CD8-positive, alpha-beta memory T cell (primary cell): ENCODE data around the gene CARD9. TPM values are rescaled to one million over a fixed set of nuclear protein-coding genes. Genes with fewer than 3 reads are reported as not detected.

Experiments
- CTCF ChIA-PET: fragments of 350-600 bp; sonication (Branson Sonifier 250); formaldehyde crosslinking; loops from one replicate; lab custom pipeline; 2021; ENCODE audit warnings: antibody characterized with exemption; lab: Charles Lee
- POLR2A ChIA-PET: fragments of 350-600 bp; sonication (Branson Sonifier 250); formaldehyde crosslinking; loops from one replicate; lab custom pipeline; 2021; ENCODE audit warnings: antibody characterized with exemption; lab: Charles Lee
- DNase-seq, 5 donors: peaks; one replicate each; pipeline versions ENCODE4 v3.0.0 to v3.0.0-alpha.2; 2020 to 2022; ENCODE audit warnings: mixed read lengths in 1 of 5
- H3K27ac ChIP-seq: one replicate; pipeline ENCODE4 v1.7.0; 2013; ENCODE audit warnings: low read depth, mild to moderate bottlenecking, low read length, moderate library complexity
- H3K27me3 ChIP-seq: 2 replicates; pipeline ENCODE4 v1.7.0; 2013; ENCODE audit warnings: low read length, mild to moderate bottlenecking; ENCODE audit not compliant: insufficient read depth, poor library complexity, severe bottlenecking
- H3K36me3 ChIP-seq: 2 replicates; pipeline ENCODE4 v1.7.0; 2013; ENCODE audit warnings: mild to moderate bottlenecking, low read length, moderate library complexity; ENCODE audit not compliant: insufficient read depth
- H3K4me1 ChIP-seq: 2 replicates; pipeline ENCODE4 v1.7.0; 2013; ENCODE audit warnings: mild to moderate bottlenecking, low read length, moderate library complexity; ENCODE audit not compliant: insufficient read depth
- H3K4me3 ChIP-seq: 2 replicates; pipeline ENCODE4 v1.7.0; 2013; ENCODE audit warnings: mild to moderate bottlenecking, low read length
- H3K9me3 ChIP-seq: 2 replicates; pipeline ENCODE4 v1.7.0; 2013; ENCODE audit warnings: mild to moderate bottlenecking, low read length
- H3K27ac Mint-ChIP-seq, 8 donors: one replicate each; pipeline ENCODE4 v1.8.0; 2020 to 2021; ENCODE audit warnings: mixed read lengths in 8 of 8, mild to moderate bottlenecking in 6 of 8, inconsistent platforms in 3 of 8, moderate library complexity in 3 of 8
- H3K27me3 Mint-ChIP-seq, 2 donors: one replicate each; pipeline ENCODE4 v1.8.0; 2020 to 2021; ENCODE audit warnings: mixed read lengths in 2 of 2, mild to moderate bottlenecking in 1 of 2, moderate library complexity in 1 of 2
- H3K36me3 Mint-ChIP-seq, 3 donors: one replicate each; pipeline ENCODE4 v1.8.0; 2020 to 2021; ENCODE audit warnings: mixed read lengths in 3 of 3, inconsistent platforms in 1 of 3, mild to moderate bottlenecking in 1 of 3
- H3K4me1 Mint-ChIP-seq, 3 donors: one replicate each; pipeline ENCODE4 v1.8.0; 2020 to 2021; ENCODE audit warnings: mixed read lengths in 3 of 3, inconsistent platforms in 1 of 3, mild to moderate bottlenecking in 1 of 3
- H3K4me3 Mint-ChIP-seq, 7 donors: one replicate each; pipeline ENCODE4 v1.8.0; 2020 to 2021; ENCODE audit warnings: mixed read lengths in 7 of 7, mild to moderate bottlenecking in 6 of 7, moderate library complexity in 4 of 7, inconsistent platforms in 2 of 7
- H3K9me3 Mint-ChIP-seq, 5 donors: one replicate each; pipeline ENCODE4 v1.8.0; 2020 to 2022; ENCODE audit warnings: mixed read lengths in 5 of 5, mild to moderate bottlenecking in 3 of 5, moderate library complexity in 2 of 5, inconsistent platforms in 1 of 5
- polyA plus RNA-seq: library from polyadenylated mRNA; unstranded; fragments of 300-500 nt; fragmentation: Illumina TruSeq; gene quantifications from one replicate; pipeline ENCODE4 v1.2.3, GENCODE V29; 2021
- total RNA-seq, 2 experiments: library from RNA; stranded (reverse); gene quantifications; one replicate each; pipeline ENCODE4 v1.2.3, GENCODE V29; 2021

The CARD9 gene
- total and polyA plus RNA-seq, 3 experiments from 2014 or later, result 1.4 to 1.5 TPM; not detected in 1

- no peaks in the 10 kb centered on the region for H3K27me3 Mint-ChIP-seq
- POLR2A ChIA-PET, result no interaction called here
- CTCF ChIA-PET, result no interaction called here
Measured at GRCh38 chr9:136378170-136379002, 4.9 kb upstream of the CARD9 start.

DNA sequence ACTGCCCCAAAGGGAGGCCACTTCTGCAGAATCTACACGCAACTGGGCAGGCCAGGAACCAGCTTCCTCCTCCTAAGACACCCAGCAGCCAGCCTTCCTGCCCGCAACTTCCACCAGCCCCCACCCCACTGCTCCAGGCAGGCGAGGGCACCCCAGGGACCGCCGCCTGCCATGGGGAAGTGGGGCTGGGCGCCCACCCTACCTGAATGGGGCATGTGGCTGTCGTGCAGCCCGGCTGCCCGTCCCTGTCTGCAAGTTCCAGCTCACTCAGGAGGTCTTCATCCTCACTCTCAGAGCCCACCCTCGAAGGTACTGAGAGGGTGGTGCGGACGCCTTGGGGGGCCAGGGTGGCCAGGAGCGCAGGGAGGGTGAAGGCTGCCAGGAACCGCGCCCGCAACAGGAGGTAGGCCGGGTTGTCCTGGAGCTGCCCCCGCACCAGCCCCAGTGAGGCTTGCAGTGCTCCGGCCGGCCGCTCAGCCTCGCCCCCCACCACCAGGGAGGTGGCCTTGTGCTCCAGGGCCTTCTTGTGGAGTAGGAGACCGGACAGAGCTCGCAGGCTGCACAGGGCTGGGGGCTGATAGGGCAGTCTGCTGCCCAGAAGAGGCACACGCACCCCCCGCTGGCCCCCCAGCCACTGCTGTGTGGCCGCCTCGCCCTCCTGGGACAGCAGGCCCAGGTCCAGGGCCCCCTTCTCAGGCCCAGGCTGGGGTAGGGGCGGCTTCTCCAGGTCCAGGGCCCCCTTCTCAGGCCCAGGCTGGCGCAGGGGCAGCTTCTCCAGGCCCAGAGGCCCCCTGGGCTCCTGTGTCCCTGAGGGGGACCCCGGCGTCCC, 4.1 kb upstream of the CARD9 start:
- Mint-ChIP-seq H3K36me3 (peaks cover 0 to 23% (median 0%) of the 10 kb centered on the region in 3 donors), H3K27ac (no peak overlapping the region), H3K4me3 (no peak overlapping the region), H3K9me3 (no peaks in the 10 kb centered on the region), H3K27me3 (no peaks in the 10 kb centered on the region), H3K4me1 (no peaks in the 10 kb centered on the region)
- CTCF ChIA-PET, result no interaction called here
- DNase-seq, result no peak
- no peaks in the 10 kb centered on the region for H3K27me3 ChIP-seq
- H3K4me3 ChIP-seq, result no peak overlapping the region
- no peaks in the 10 kb centered on the region for H3K9me3 ChIP-seq
- no peaks in the 10 kb centered on the region for H3K4me1 ChIP-seq
- no peaks in the 10 kb centered on the region for H3K36me3 ChIP-seq
- H3K27ac ChIP-seq, result no peak overlapping the region
- POLR2A ChIA-PET, result no interaction called here

More at GRCh38 chr9:136378170-136379002, 4.9 kb upstream of the CARD9 start:
- H3K36me3 Mint-ChIP-seq, result peaks cover 0 to 27% (median 0%) of the 10 kb centered on the region in 3 donors
- no peak overlapping the region for H3K27ac Mint-ChIP-seq
- H3K27ac ChIP-seq, result no peak overlapping the region
- H3K4me1 ChIP-seq, result no peaks in the 10 kb centered on the region
- no peaks in the 10 kb centered on the region for H3K27me3 ChIP-seq
- no peak overlapping the region for H3K4me3 ChIP-seq
- H3K36me3 ChIP-seq, result no peaks in the 10 kb centered on the region
- H3K9me3 ChIP-seq, result no peaks in the 10 kb centered on the region
- no peaks in the 10 kb centered on the region for H3K4me1 Mint-ChIP-seq
- no peaks in the 10 kb centered on the region for H3K9me3 Mint-ChIP-seq
- no peak overlapping the region for H3K4me3 Mint-ChIP-seq
- DNase-seq, result peak in 1 of 5 donors; percentile 50

- Mint-ChIP-seq H3K4me3 (no peak overlapping the region), H3K36me3 (peaks cover 0 to 15% (median 0%) of the 10 kb centered on the region in 3 donors), H3K27me3 (no peaks in the 10 kb centered on the region), H3K9me3 (no peaks in the 10 kb centered on the region), H3K4me1 (no peaks in the 10 kb centered on the region), H3K27ac (peak overlapping the region in 1 of 8 donors; percentile 75)
- H3K27ac ChIP-seq, result no peak overlapping the region
- CTCF ChIA-PET, result no interaction called here
- H3K4me3 ChIP-seq, result no peak overlapping the region
- no peaks in the 10 kb centered on the region for H3K36me3 ChIP-seq
- DNase-seq, result no peak
- no peaks in the 10 kb centered on the region for H3K27me3 ChIP-seq
- H3K9me3 ChIP-seq, result no peaks in the 10 kb centered on the region
- POLR2A ChIA-PET, result no interaction called here
- H3K4me1 ChIP-seq, result no peaks in the 10 kb centered on the region
Measured at GRCh38 chr9:136376457-136376856, 3.0 kb upstream of the CARD9 start.

DNA sequence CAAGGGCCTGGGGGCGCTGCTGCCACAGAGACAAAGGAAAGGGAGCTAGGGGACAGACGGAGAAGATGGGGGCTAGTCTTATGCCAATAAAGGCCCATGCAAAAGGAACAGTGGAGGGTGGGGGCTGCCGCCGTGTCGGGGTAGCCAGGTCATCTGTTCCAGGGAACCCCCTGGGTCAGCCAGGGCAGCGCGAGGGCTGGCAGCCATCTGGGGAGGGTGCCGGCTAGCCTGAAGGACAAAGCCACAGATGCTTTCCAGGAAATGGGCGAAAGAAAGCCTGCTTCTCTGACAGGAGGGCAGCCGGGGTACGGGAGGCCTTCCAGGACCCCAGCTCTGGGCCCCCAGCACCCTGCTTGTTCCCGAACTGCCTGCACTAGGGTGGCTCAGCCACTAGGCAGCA, 1.6 kb upstream of the CARD9 start:
- peaks cover 0 to 8% (median 0%) of the 10 kb centered on the region in 3 donors for H3K36me3 Mint-ChIP-seq
- H3K27ac ChIP-seq, result no peak overlapping the region
- no peak overlapping the region for H3K27ac Mint-ChIP-seq
- H3K36me3 ChIP-seq, result no peaks in the 10 kb centered on the region
- no peak for DNase-seq
- no peaks in the 10 kb centered on the region for H3K4me1 ChIP-seq
- no peaks in the 10 kb centered on the region for H3K9me3 ChIP-seq
- H3K4me3 ChIP-seq, result no peak overlapping the region
- ChIA-PET CTCF (no interaction called here), POLR2A (interaction anchor here (0.6 kb wide), 1 partner anchor 34 kb away, joined by 3 read pairs; no protein-coding TSS in a partner anchor)
- H3K4me1 Mint-ChIP-seq, result no peaks in the 10 kb centered on the region
- H3K9me3 Mint-ChIP-seq, result no peaks in the 10 kb centered on the region
- no peak overlapping the region for H3K4me3 Mint-ChIP-seq
- H3K27me3 ChIP-seq, result no peaks in the 10 kb centered on the region
- H3K27me3 Mint-ChIP-seq, result no peaks in the 10 kb centered on the region

GRCh38 chr9:136374183-136374575, 710 bp upstream of the CARD9 start:
- Histone ChIP-seq H3K9me3 (no peaks in the 10 kb centered on the region), H3K4me1 (no peaks in the 10 kb centered on the region), H3K27me3 (no peaks in the 10 kb centered on the region), H3K36me3 (no peaks in the 10 kb centered on the region), H3K4me3 (no peak overlapping the region), H3K27ac (no peak overlapping the region)
- H3K9me3 Mint-ChIP-seq, result no peaks in the 10 kb centered on the region
- no peaks in the 10 kb centered on the region for H3K4me1 Mint-ChIP-seq
- no peak overlapping the region for H3K27ac Mint-ChIP-seq
- no peak for DNase-seq
- peaks cover 0 to 4% (median 0%) of the 10 kb centered on the region in 3 donors for H3K36me3 Mint-ChIP-seq
- no peaks in the 10 kb centered on the region for H3K27me3 Mint-ChIP-seq
- POLR2A ChIA-PET, result no interaction called here
- H3K4me3 Mint-ChIP-seq, result no peak overlapping the region
- CTCF ChIA-PET, result no interaction called here

DNA sequence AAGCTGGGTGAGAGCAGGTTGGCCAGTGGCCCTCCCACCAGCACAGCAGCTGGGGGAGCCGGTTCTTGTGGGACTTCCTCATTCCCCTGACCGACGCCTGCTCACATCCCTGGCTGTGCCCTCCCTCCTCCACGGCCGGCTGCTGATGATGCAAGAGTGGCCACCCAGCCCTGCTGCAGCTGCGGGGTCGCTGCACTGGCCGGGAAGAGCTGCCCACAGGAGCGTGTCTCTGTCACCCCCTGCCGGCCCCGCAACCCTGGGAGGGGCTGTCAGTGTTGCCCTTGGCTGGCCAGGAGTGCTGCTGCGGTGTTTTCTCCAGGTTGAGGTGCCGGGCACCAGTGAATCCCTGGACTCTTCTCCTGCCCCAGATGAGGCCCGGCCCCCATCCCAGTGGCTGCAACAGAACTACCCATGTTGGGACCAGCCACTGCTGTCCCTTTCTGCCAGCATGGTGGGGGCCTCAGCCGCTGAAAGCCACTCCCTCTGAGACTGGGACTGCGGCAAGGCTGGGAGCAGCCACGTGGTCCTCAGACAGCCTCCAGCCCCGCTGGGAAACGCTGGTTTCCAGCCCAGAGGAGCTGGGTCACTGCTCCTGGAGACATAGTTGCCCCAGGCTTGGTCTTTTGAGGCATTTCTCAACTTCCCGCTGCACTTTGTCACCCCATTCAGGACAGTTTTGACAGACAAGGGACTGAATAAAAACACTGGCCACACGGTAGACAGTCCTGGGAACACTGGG, 739 bp downstream of the CARD9 start:
- no peaks in the 10 kb centered on the region for H3K4me1 Mint-ChIP-seq
- no peaks in the 10 kb centered on the region for H3K9me3 Mint-ChIP-seq
- Histone ChIP-seq H3K27me3 (no peaks in the 10 kb centered on the region), H3K27ac (peak overlapping the region; percentile 54), H3K4me1 (no peaks in the 10 kb centered on the region), H3K9me3 (no peaks in the 10 kb centered on the region), H3K4me3 (peak overlapping the region; percentile 19), H3K36me3 (no peaks in the 10 kb centered on the region)
- no peak overlapping the region for H3K4me3 Mint-ChIP-seq
- H3K27ac Mint-ChIP-seq, result peak overlapping the region in 1 of 8 donors; percentile 46
- H3K36me3 Mint-ChIP-seq, result peaks cover 0 to 1% (median 0%) of the 10 kb centered on the region in 3 donors
- no peak for DNase-seq
- POLR2A ChIA-PET, result no interaction called here
- CTCF ChIA-PET, result no interaction called here
- no peaks in the 10 kb centered on the region for H3K27me3 Mint-ChIP-seq

DNA sequence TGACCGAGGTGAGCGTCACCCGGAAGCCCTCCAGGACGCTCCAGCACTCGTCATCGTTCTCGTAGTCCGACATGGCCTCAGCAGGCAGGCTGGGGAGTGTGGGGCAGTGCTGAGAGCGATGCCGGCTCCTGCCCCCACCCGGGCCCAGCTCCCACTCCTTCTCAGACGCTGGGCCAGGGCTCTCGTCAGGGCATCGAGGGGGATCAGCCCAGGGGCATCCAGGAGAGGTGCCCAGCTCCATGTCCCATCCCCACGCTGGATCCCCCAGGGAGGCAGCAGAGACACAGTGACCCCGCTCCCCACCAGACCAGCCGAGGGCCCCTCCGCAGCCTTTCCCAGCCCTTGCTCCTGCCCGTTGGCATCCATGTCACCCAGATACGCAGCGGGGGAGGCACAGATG, 1.5 kb downstream of the CARD9 start:
- ChIA-PET POLR2A (no interaction called here), CTCF (no interaction called here)
- Histone ChIP-seq H3K4me3 (no peak overlapping the region), H3K36me3 (no peaks in the 10 kb centered on the region), H3K4me1 (no peaks in the 10 kb centered on the region), H3K9me3 (no peaks in the 10 kb centered on the region), H3K27ac (no peak overlapping the region), H3K27me3 (no peaks in the 10 kb centered on the region)
- peaks cover 0 to 1% (median 0%) of the 10 kb centered on the region in 3 donors for H3K36me3 Mint-ChIP-seq
- no peak overlapping the region for H3K27ac Mint-ChIP-seq
- H3K9me3 Mint-ChIP-seq, result no peaks in the 10 kb centered on the region
- no peaks in the 10 kb centered on the region for H3K4me1 Mint-ChIP-seq
- H3K27me3 Mint-ChIP-seq, result no peaks in the 10 kb centered on the region
- DNase-seq, result no peak
- no peak overlapping the region for H3K4me3 Mint-ChIP-seq
